HCT116 (cell line): ENCODE data around the gene FRMD3. TPM values are rescaled to one million over a fixed set of nuclear protein-coding genes. Genes with fewer than 3 reads are reported as not detected.

Source experiments
- ATAC-seq: fragments of 200-7000 bp; cut with Tn5 transposase; 2 replicates; pipeline ENCODE4 v1.9.1; 2020; ENCODE audit warnings: mild to moderate bottlenecking, moderate library complexity
- BruUV-seq: library from RNA; stranded (reverse); fragments of 400-500 nt; replicated peaks from 2 replicates; lab custom pipeline; 2021; lab: Mats Ljungman, UMichigan
- CTCF ChIA-PET: fragments of 300-600 bp; sonication (Branson Sonifier 250); formaldehyde crosslinking; loops from one replicate; lab custom pipeline; 2021; ENCODE audit warnings: antibody characterized with exemption; lab: Charles Lee
- POLR2A ChIA-PET: fragments of 300-600, 350-600 bp; sonication (Branson Sonifier 250); formaldehyde crosslinking; loops from one replicate; lab custom pipeline; 2021; ENCODE audit warnings: antibody characterized with exemption; lab: Charles Lee
- RAD21 ChIA-PET, 2 experiments: fragments of 300-600 bp; sonication (Branson Sonifier 250); formaldehyde crosslinking; loops; one replicate each; lab custom pipeline; 2023; ENCODE audit warnings: low total read pairs in 2 of 2; ENCODE audit not compliant: uncharacterized antibody in 2 of 2, unreplicated experiment in 2 of 2, low non-redundant PET in 1 of 2; lab: Charles Lee
- DNase-seq: peaks from one replicate; pipeline ENCODE4 v3.0.0-alpha.2; 2010; ENCODE audit warnings: low read depth, low spot score
- H2AFZ ChIP-seq: fragments of 200-600 bp; shearing (Covaris generic), sonication (generic); 2 replicates; pipeline ENCODE4 v1.6.1; 2017; ENCODE audit warnings: low read depth, mixed run types, mixed read lengths, antibody characterized with exemption, low read length; ENCODE audit not compliant: poor library complexity, severe bottlenecking
- H3K27ac ChIP-seq: 2 replicates; pipeline ENCODE4 v1.5.1; 2012; ENCODE audit warnings: low read depth, low read length
- H3K27me3 ChIP-seq: fragments of 200-600 bp; sonication (generic); 2 replicates; pipeline ENCODE4 v1.6.1; 2016; ENCODE audit warnings: mixed run types, low read length, mixed read lengths; ENCODE audit not compliant: insufficient read depth
- H3K36me3 ChIP-seq, 2 experiments: fragments of 200-500 bp in 1 of 2; fragments of 200-600 bp in 1 of 2; sonication (Bioruptor generic) in 1 of 2; sonication (generic) in 1 of 2; 2 replicates each; pipeline versions ENCODE4 v1.5.1 to v1.6.1; 2014 to 2016; ENCODE audit warnings: low read length in 2 of 2, inconsistent platforms in 1 of 2, mixed read lengths in 1 of 2, mixed run types in 1 of 2; ENCODE audit not compliant: insufficient read depth in 2 of 2, control insufficient read depth in 1 of 2
- H3K4me1 ChIP-seq, 2 experiments: fragments of 200-600 bp in 1 of 2; sonication (generic) in 1 of 2; 2 replicates each; pipeline versions ENCODE4 v1.5.1 to v1.6.1; 2012 to 2017; ENCODE audit warnings: low read length in 2 of 2, inconsistent platforms in 1 of 2, mild to moderate bottlenecking in 1 of 2, mixed read lengths in 1 of 2, mixed run types in 1 of 2, moderate library complexity in 1 of 2; ENCODE audit not compliant: insufficient read depth in 2 of 2, control insufficient read depth in 1 of 2
- H3K4me2 ChIP-seq: fragments of 200-600 bp; sonication (generic); 2 replicates; pipeline ENCODE4 v1.6.1; 2017; ENCODE audit warnings: mixed run types, low read length, mixed read lengths
- H3K4me3 ChIP-seq, 2 experiments: fragments of 200-600 bp in 1 of 2; sonication (generic) in 1 of 2; replicated peaks in 1 of 2; 2 replicates each; pipeline ENCODE4 v1.5.1; 2011 to 2016; ENCODE audit warnings: low read length in 2 of 2, control low read depth in 1 of 2, low read depth in 1 of 2, mild to moderate bottlenecking in 1 of 2, mixed read lengths in 1 of 2, mixed run types in 1 of 2
- H3K79me2 ChIP-seq: fragments of 200-600 bp; sonication (generic); 2 replicates; pipeline ENCODE4 v1.6.1; 2017; ENCODE audit warnings: mild to moderate bottlenecking, mixed run types, low read length, moderate library complexity, mixed read lengths; ENCODE audit not compliant: insufficient read depth
- H3K9ac ChIP-seq: fragments of 200-600 bp; sonication (generic); 2 replicates; pipeline ENCODE4 v1.6.1; 2016; ENCODE audit warnings: low read length, mixed read lengths
- H3K9me2 ChIP-seq: fragments of 200-600 bp; sonication (generic), shearing (Covaris generic); 2 replicates; pipeline ENCODE4 v1.6.1; 2017; ENCODE audit warnings: mixed run types, mild to moderate bottlenecking, moderate library complexity; ENCODE audit not compliant: insufficient read depth
- H3K9me3 ChIP-seq, 2 experiments: fragments of 200-500 bp in 1 of 2; fragments of 200-600 bp in 1 of 2; sonication (Bioruptor generic) in 1 of 2; sonication (generic) in 1 of 2; 2 replicates each; pipeline ENCODE4 v1.6.1; 2014 to 2017; ENCODE audit warnings: low read length in 2 of 2, mixed read lengths in 2 of 2, inconsistent platforms in 1 of 2, low read depth in 1 of 2, mild to moderate bottlenecking in 1 of 2, mixed run types in 1 of 2, moderate library complexity in 1 of 2; ENCODE audit not compliant: control insufficient read depth in 1 of 2, insufficient read depth in 1 of 2
- H4K20me1 ChIP-seq: fragments of 200-600 bp; sonication (generic), shearing (Covaris generic); 2 replicates; pipeline ENCODE4 v1.6.1; 2017; ENCODE audit warnings: mixed run types, mild to moderate bottlenecking, moderate library complexity; ENCODE audit not compliant: insufficient read depth
- ATF3 ChIP-seq: IDR thresholded peaks from 2 replicates; pipeline ENCODE4 v1.6.1; 2012
- EZH2 ChIP-seq: fragments of 200-600 bp; sonication (generic); IDR thresholded peaks from 2 replicates; pipeline ENCODE4 v1.6.1; 2017; ENCODE audit warnings: antibody characterized with exemption, mixed run types
- EZH2phosphoT487 ChIP-seq: fragments of 200-600 bp; IDR thresholded peaks from 2 replicates; pipeline ENCODE4 v1.6.1; 2018; ENCODE audit warnings: antibody characterized with exemption, borderline replicate concordance
- FOSL1 ChIP-seq: IDR thresholded peaks from 2 replicates; pipeline ENCODE4 v1.6.1; 2012; ENCODE audit warnings: low read depth
- MAX ChIP-seq: IDR thresholded peaks from 2 replicates; pipeline ENCODE4 v1.6.1; 2012
- POLR2A ChIP-seq: IDR thresholded peaks from 2 replicates; pipeline ENCODE4 v1.7.0; 2011; ENCODE audit warnings: borderline replicate concordance; ENCODE audit not compliant: insufficient read depth, insufficient read length; ENCODE audit errors: extremely low read depth
- POLR2AphosphoS5 ChIP-seq: IDR thresholded peaks from 2 replicates; pipeline ENCODE4 v1.6.1; 2011; ENCODE audit warnings: mild to moderate bottlenecking, low read depth, low read length, moderate library complexity
- RAD21 ChIP-seq: IDR thresholded peaks from 2 replicates; pipeline ENCODE4 v1.6.1; 2012; ENCODE audit warnings: low read depth, mild to moderate bottlenecking
- REST ChIP-seq: IDR thresholded peaks from 2 replicates; pipeline ENCODE4 v1.6.1; 2012; ENCODE audit warnings: low read depth
- SP1 ChIP-seq: IDR thresholded peaks from 2 replicates; pipeline ENCODE4 v1.6.1; 2012; ENCODE audit warnings: low read depth
- SRF ChIP-seq: IDR thresholded peaks from 2 replicates; pipeline ENCODE4 v1.6.1; 2012; ENCODE audit warnings: low read depth
- YY1 ChIP-seq: IDR thresholded peaks from 2 replicates; pipeline ENCODE4 v1.6.1; 2011; ENCODE audit warnings: low read length, low read depth, moderate library complexity, mild to moderate bottlenecking; ENCODE audit not compliant: insufficient replicate concordance; ENCODE audit errors: extremely low read depth
- ZFX ChIP-seq: fragments of 450-650 bp; IDR thresholded peaks from 2 replicates; pipeline ENCODE4 v1.6.1; 2017
- intact Hi-C: fragments of 100-400 bp; cut with micrococcal nuclease; formaldehyde crosslinking; loops from 2 replicates; pipeline ENCODE4 v1.10.0; 2022
- total RNA-seq: library from RNA; stranded (reverse); gene quantifications from one replicate; pipeline ENCODE4 v1.2.1, GENCODE V29; 2021; ENCODE audit not compliant: unreplicated experiment
- TF ChIP-seq, protein P1 (sequence below), 3 experiments: fragments of 200-600 bp in 1 of 3; sonication (generic) in 1 of 3; IDR thresholded peaks in 2 of 3; conservative IDR thresholded peaks in 1 of 3; 2 replicates each; pipeline ENCODE4 v1.5.1; 2012 to 2017; ENCODE audit warnings: low read depth in 2 of 3, low read length in 2 of 3, antibody characterized with exemption in 1 of 3, borderline replicate concordance in 1 of 3, control low read depth in 1 of 3, mild to moderate bottlenecking in 1 of 3, mixed read lengths in 1 of 3, mixed run types in 1 of 3, moderate library complexity in 1 of 3; ENCODE audit not compliant: insufficient read depth in 1 of 3

FRMD3 gene
- total RNA-seq, 1 experiment from 2014 or later: 0.89 TPM

GRCh38 chr9:83570359-83570758 is 32.2 kb upstream of the FRMD3 start:
- Histone ChIP-seq H3K4me3 (no peak overlapping the region), H3K9me3 (no peaks in the 10 kb centered on the region), H3K27me3 (no peaks in the 10 kb centered on the region), H3K27ac (no peak overlapping the region), H3K4me1 (no peaks in the 10 kb centered on the region), H3K9ac (no peak overlapping the region), H3K9me2 (no peaks in the 10 kb centered on the region), H3K79me2 (no peaks in the 10 kb centered on the region), H2AFZ (no peak overlapping the region), H3K36me3 (no peaks in the 10 kb centered on the region), H4K20me1 (no peaks in the 10 kb centered on the region), H3K4me2 (no peak overlapping the region)
- ChIA-PET POLR2A (no interaction called here), CTCF (no interaction called here), RAD21 (no interaction called here)
- no peak for TF ChIP-seq POLR2AphosphoS5
- no peak for TF ChIP-seq POLR2A
- no peak for TF ChIP-seq EZH2
- BruUV-seq: no TSS peak
- intact Hi-C loops: no loop called here
- ATAC-seq (no peak), DNase-seq (no peak)

DNA sequence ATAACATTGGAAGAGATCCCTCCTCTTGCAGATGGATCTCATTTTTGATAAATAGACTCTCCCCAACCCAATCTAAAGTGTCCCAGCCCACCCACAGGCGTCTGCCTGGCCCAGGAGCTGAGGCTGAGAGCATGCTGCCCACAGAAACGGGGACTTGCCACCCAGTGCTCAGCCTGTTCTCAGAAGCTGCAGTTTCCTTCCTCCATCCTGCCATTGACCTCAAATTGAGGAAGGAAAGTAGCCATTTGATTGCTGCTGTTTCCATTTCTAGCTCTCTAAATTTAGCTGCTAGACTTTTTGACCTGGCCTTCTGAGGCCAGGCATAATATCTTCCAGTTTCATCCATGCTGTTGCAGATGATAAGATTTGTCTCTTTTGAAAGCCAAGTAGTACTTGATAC is 31.1 kb upstream of the FRMD3 start:
- Histone ChIP-seq H3K36me3 (no peaks in the 10 kb centered on the region), H4K20me1 (no peaks in the 10 kb centered on the region), H3K27ac (no peak overlapping the region), H3K9me2 (no peaks in the 10 kb centered on the region), H3K27me3 (no peaks in the 10 kb centered on the region), H3K4me3 (no peak overlapping the region), H3K9ac (no peak overlapping the region), H3K4me1 (no peaks in the 10 kb centered on the region), H3K4me2 (no peak overlapping the region), H3K9me3 (no peaks in the 10 kb centered on the region), H3K79me2 (no peaks in the 10 kb centered on the region), H2AFZ (no peak overlapping the region)
- intact Hi-C loops: no loop called here
- BruUV-seq: no TSS peak
- RAD21 ChIA-PET: no interaction called here
- POLR2A ChIA-PET: no interaction called here
- CTCF ChIA-PET: no interaction called here
- DNase-seq (no peak), ATAC-seq (no peak)
- TF ChIP-seq REST: no peak
- TF ChIP-seq ZFX: no peak
- TF ChIP-seq SRF: no peak
- TF ChIP-seq YY1: no peak
- TF ChIP-seq RAD21: no peak
- TF ChIP-seq ATF3: no peak
- TF ChIP-seq EZH2: no peak
- no peak for TF ChIP-seq SP1
- TF ChIP-seq, protein P1, sequence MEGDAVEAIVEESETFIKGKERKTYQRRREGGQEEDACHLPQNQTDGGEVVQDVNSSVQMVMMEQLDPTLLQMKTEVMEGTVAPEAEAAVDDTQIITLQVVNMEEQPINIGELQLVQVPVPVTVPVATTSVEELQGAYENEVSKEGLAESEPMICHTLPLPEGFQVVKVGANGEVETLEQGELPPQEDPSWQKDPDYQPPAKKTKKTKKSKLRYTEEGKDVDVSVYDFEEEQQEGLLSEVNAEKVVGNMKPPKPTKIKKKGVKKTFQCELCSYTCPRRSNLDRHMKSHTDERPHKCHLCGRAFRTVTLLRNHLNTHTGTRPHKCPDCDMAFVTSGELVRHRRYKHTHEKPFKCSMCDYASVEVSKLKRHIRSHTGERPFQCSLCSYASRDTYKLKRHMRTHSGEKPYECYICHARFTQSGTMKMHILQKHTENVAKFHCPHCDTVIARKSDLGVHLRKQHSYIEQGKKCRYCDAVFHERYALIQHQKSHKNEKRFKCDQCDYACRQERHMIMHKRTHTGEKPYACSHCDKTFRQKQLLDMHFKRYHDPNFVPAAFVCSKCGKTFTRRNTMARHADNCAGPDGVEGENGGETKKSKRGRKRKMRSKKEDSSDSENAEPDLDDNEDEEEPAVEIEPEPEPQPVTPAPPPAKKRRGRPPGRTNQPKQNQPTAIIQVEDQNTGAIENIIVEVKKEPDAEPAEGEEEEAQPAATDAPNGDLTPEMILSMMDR (IDR thresholded peaks at IDR 0.05 in 2 of 3, conservative IDR thresholded peaks at IDR 0.05 in 1 of 3; ENCODE audit: borderline replicate concordance in 1 of 3, insufficient read depth in 1 of 3, low read depth in 2 of 3, low read length in 2 of 3): no peak
- no peak for TF ChIP-seq FOSL1
- TF ChIP-seq MAX: no peak
- TF ChIP-seq EZH2phosphoT487: no peak
